Hepatocyte (in vitro differentiated cells): ENCODE results near the gene BRMS1L. TPM values are rescaled to one million over a fixed set of nuclear protein-coding genes. Genes with fewer than 3 reads are reported as not detected.
"Not testable (repeated sequence)": the region's sequence is repeated elsewhere in the genome, so short reads cannot be mapped to it uniquely, and the experiment has no call there.

Experiments used
- DNase-seq: peaks from one replicate; pipeline ENCODE4 v3.0.0-alpha.2; 2016; ENCODE audit warnings: low spot score
- H2AFZ ChIP-seq: fragments of 200-600 bp; sonication (generic); 2 replicates; pipeline ENCODE4 v1.6.0; 2016; ENCODE audit warnings: antibody characterized with exemption, mild to moderate bottlenecking
- H3K27ac ChIP-seq: fragments of 200-600 bp; sonication (generic); 2 replicates; pipeline ENCODE4 v1.5.1; 2016; ENCODE audit warnings: mild to moderate bottlenecking
- H3K27me3 ChIP-seq: fragments of 200-600 bp; sonication (generic); 2 replicates; pipeline ENCODE4 v1.6.1; 2016
- H3K36me3 ChIP-seq: fragments of 200-600 bp; sonication (generic); replicated peaks from 2 replicates; pipeline ENCODE4 v1.5.1; 2016; ENCODE audit warnings: low read depth; ENCODE audit not compliant: insufficient read depth
- H3K4me1 ChIP-seq: fragments of 200-600 bp; sonication (generic); 2 replicates; pipeline ENCODE4 v1.5.1; 2016; ENCODE audit warnings: mild to moderate bottlenecking, moderate library complexity; ENCODE audit not compliant: insufficient read depth
- H3K4me2 ChIP-seq: fragments of 200-600 bp; sonication (generic); 2 replicates; pipeline ENCODE4 v1.6.0; 2016
- H3K4me3 ChIP-seq: fragments of 200-600 bp; sonication (generic); 2 replicates; pipeline ENCODE4 v1.5.1; 2016; ENCODE audit warnings: mild to moderate bottlenecking
- H3K79me2 ChIP-seq: fragments of 200-600 bp; sonication (generic); 2 replicates; pipeline ENCODE4 v1.6.0; 2017; ENCODE audit warnings: mild to moderate bottlenecking
- H3K9me2 ChIP-seq: fragments of 200-600 bp; sonication (generic); replicated peaks from 2 replicates; pipeline ENCODE4 v1.6.0; 2017; ENCODE audit warnings: mild to moderate bottlenecking; ENCODE audit not compliant: insufficient read depth
- H3K9me3 ChIP-seq: fragments of 200-600 bp; sonication (generic); 2 replicates; pipeline ENCODE4 v1.5.1; 2016; ENCODE audit warnings: low read depth, mild to moderate bottlenecking
- H4K20me1 ChIP-seq: fragments of 200-600 bp; sonication (generic); 2 replicates; pipeline ENCODE4 v1.6.0; 2016; ENCODE audit warnings: mild to moderate bottlenecking; ENCODE audit not compliant: insufficient read depth, poor library complexity, severe bottlenecking
- EZH2 ChIP-seq: fragments of 200-600 bp; sonication (generic); IDR thresholded peaks from 2 replicates; pipeline ENCODE4 v1.6.1; 2016; ENCODE audit warnings: antibody characterized with exemption, mild to moderate bottlenecking, borderline replicate concordance
- EZH2phosphoT487 ChIP-seq: fragments of 200-600 bp; sonication (generic); IDR thresholded peaks from one replicate; pipeline ENCODE4 v1.6.1; 2018; ENCODE audit warnings: antibody characterized with exemption, mild to moderate bottlenecking, low read depth, moderate library complexity; ENCODE audit not compliant: unreplicated experiment, severe bottlenecking
- WGBS: methylation state at CpG from one replicate; pipeline ENCODE4 v1.1.6; 2016; ENCODE audit warnings: low lambda C conversion rate; ENCODE audit errors: missing lambda C conversion rate; 5-methylcytosine and 5-hydroxymethylcytosine counted together
- polyA plus RNA-seq: library from polyadenylated mRNA; unstranded; fragments of >200 nt; fragmentation: Nextera tagmentation; extraction: Ambion mirVana; gene quantifications from 2 replicates; pipeline ENCODE4 v1.2.1, GENCODE V29; 2016
- total RNA-seq: library from RNA; depleted of rRNA; stranded (reverse); fragments of >200 nt; gene quantifications from 2 replicates; pipeline ENCODE4 v1.2.3, GENCODE V29; 2014
- TF ChIP-seq, protein P1 (sequence below): fragments of 200-600 bp; sonication (generic); IDR thresholded peaks from 2 replicates; pipeline ENCODE4 v1.5.1; 2016; ENCODE audit warnings: antibody characterized with exemption, mild to moderate bottlenecking; ENCODE audit not compliant: poor library complexity

Gene BRMS1L
- total and polyA plus RNA-seq, 2 experiments from 2014 or later = 12.6 to 14.6 TPM

- Histone ChIP-seq H3K79me2 (peaks cover 46% of the 10 kb centered on the region), H3K4me3 (peak within 1 kb of the TSS; percentile 61), H3K27ac (peak within 1 kb of the TSS; percentile 93), H4K20me1 (peaks cover 24% of the 10 kb centered on the region), H2AFZ (peak within 1 kb of the TSS; percentile 72), H3K4me1 (peaks cover 18% of the 10 kb centered on the region), H3K4me2 (peak within 1 kb of the TSS; percentile 93)
- WGBS = 1% methylated on average over 51 of the region's 66 CpGs
- H3K27me3 ChIP-seq, H3K9me3 ChIP-seq, H3K36me3 ChIP-seq, H3K9me2 ChIP-seq: not testable (repeated sequence)
- peak; percentile 97 for DNase-seq
- TF ChIP-seq, protein P1, sequence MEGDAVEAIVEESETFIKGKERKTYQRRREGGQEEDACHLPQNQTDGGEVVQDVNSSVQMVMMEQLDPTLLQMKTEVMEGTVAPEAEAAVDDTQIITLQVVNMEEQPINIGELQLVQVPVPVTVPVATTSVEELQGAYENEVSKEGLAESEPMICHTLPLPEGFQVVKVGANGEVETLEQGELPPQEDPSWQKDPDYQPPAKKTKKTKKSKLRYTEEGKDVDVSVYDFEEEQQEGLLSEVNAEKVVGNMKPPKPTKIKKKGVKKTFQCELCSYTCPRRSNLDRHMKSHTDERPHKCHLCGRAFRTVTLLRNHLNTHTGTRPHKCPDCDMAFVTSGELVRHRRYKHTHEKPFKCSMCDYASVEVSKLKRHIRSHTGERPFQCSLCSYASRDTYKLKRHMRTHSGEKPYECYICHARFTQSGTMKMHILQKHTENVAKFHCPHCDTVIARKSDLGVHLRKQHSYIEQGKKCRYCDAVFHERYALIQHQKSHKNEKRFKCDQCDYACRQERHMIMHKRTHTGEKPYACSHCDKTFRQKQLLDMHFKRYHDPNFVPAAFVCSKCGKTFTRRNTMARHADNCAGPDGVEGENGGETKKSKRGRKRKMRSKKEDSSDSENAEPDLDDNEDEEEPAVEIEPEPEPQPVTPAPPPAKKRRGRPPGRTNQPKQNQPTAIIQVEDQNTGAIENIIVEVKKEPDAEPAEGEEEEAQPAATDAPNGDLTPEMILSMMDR = peak; percentile 38
These were observed 17.2 kb upstream of the BRMS1L start, which contains the start of gene RALGAPA1 for GRCh38 chr14:35808638-35809563. Gene RALGAPA1, minus strand, starts transcription at chr14:35809295. Its CDS starts 460 bp downstream, at chr14:35808835.

DNA sequence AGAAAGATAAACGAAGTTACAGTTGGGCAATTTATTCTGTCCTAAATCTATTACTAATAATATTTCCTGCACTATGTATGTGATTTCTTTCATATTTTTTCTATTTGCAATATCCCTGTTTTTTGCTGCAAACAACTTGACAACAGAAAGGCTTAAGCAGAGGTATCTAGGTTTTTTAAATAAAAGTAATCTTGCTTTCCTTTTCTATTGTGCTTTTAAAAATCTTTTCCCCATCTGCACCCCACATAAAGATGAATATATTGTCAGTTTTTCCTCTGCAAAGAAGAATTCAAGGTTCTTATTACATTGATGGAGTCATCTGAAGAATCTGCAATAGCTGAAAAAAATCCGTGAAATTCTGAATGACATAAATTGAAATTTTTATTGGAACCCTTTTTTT, 16.5 kb upstream of the BRMS1L start:
- peaks cover 18% of the 10 kb centered on the region for H3K4me1 ChIP-seq
- H3K27me3 ChIP-seq = no peaks in the 10 kb centered on the region
- H3K9me2 ChIP-seq = no peaks in the 10 kb centered on the region
- peaks cover 39% of the 10 kb centered on the region for H3K79me2 ChIP-seq
- H3K36me3 ChIP-seq = no peaks in the 10 kb centered on the region
- H3K4me3 ChIP-seq = no peak overlapping the region
- peaks cover 24% of the 10 kb centered on the region for H4K20me1 ChIP-seq
- H3K27ac ChIP-seq = peak overlapping the region; percentile 80
- H2AFZ ChIP-seq = no peak overlapping the region
- no peaks in the 10 kb centered on the region for H3K9me3 ChIP-seq
- 37% methylated on average over 2 of the region's 2 CpGs for WGBS
- H3K4me2 ChIP-seq = peak overlapping the region; percentile 61
- DNase-seq = no peak
- TF ChIP-seq, protein P1 = no peak
- TF ChIP-seq EZH2phosphoT487 (no peak), EZH2 (no peak)

DNA sequence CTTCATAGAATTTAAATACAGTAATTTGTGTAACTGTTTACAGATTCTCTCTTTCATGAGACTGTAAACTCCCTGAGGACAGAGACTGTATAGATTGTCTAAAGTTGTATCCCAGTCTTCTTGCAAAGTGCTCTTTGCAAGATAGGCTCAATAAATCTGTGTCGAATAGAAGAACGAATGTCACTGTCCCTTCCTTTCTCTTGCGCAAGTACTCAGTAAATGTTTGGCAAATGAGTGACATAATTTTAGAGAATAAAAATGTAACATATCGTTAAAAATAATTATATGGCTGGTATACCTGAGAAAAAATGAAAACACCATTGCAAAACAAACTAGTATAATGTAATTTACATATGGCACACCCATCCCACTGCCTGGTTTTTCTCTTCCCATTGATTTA, 15.2 kb upstream of the BRMS1L start:
- Histone ChIP-seq H3K4me1 (peaks cover 18% of the 10 kb centered on the region), H3K4me3 (no peak overlapping the region), H3K27me3 (no peaks in the 10 kb centered on the region), H3K79me2 (peaks cover 25% of the 10 kb centered on the region), H3K9me3 (no peaks in the 10 kb centered on the region), H3K4me2 (no peak overlapping the region), H3K36me3 (no peaks in the 10 kb centered on the region), H3K9me2 (no peaks in the 10 kb centered on the region), H2AFZ (no peak overlapping the region), H3K27ac (no peak overlapping the region), H4K20me1 (peaks cover 23% of the 10 kb centered on the region)
- TF ChIP-seq EZH2 (no peak), EZH2phosphoT487 (no peak)
- TF ChIP-seq, protein P1 = no peak
- 90% methylated on average over 4 of the region's 4 CpGs for WGBS
- no peak for DNase-seq
